ENCODE results near the gene ATXN7L2.

Gene ATXN7L2

DNA sequence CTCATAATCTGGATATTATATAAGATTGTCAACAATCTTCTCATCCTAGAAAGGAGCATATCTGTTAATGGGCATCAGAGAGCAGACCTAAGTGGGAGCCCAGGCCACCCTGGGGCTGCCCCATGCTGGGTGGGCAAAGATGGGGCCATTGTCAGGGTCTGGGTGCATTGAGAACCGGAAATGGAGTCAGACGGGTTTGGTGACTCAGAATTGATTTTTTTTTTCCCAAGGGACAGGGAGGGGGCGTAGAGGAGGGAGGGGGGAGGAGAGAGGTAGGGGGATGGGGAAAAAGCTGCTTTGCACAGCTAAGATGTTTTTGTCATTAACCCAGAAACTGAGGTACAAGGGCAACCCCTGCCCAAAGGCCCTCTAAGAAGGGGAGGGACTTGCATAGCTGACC, 1.3 kb downstream of the ATXN7L2 start:
- no peak for DNase-seq (ENCODE audit: low spot score)
- TF ChIP-seq, protein P1, sequence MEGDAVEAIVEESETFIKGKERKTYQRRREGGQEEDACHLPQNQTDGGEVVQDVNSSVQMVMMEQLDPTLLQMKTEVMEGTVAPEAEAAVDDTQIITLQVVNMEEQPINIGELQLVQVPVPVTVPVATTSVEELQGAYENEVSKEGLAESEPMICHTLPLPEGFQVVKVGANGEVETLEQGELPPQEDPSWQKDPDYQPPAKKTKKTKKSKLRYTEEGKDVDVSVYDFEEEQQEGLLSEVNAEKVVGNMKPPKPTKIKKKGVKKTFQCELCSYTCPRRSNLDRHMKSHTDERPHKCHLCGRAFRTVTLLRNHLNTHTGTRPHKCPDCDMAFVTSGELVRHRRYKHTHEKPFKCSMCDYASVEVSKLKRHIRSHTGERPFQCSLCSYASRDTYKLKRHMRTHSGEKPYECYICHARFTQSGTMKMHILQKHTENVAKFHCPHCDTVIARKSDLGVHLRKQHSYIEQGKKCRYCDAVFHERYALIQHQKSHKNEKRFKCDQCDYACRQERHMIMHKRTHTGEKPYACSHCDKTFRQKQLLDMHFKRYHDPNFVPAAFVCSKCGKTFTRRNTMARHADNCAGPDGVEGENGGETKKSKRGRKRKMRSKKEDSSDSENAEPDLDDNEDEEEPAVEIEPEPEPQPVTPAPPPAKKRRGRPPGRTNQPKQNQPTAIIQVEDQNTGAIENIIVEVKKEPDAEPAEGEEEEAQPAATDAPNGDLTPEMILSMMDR (IDR thresholded peaks at IDR 0.05; ENCODE audit: extremely low read depth, missing control alignments) = no peak

DNA sequence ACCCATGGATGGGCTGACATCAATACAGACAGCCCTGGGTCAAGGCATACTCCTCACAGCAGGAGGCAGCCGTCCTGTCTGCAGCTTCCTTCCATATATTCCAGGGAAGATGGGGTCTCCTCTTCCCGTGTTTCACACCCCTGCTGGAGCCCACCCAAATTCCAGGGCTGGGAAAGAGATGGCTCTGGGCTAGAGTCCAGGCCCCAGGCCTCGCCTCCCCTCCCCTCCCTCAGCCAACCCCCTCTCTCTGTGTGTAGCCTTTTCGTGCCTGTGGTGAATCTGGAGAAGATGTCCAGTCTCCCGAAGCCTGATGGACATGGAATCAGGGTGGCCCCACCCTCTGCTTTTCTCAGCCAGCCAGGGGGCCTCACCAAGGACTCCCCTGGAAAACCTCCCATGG, 3.6 kb downstream of the ATXN7L2 start:
- TF ChIP-seq, protein P1 (IDR thresholded peaks at IDR 0.05; ENCODE audit: extremely low read depth, missing control alignments) = no peak
- no peak for DNase-seq (ENCODE audit: low spot score)

DNA sequence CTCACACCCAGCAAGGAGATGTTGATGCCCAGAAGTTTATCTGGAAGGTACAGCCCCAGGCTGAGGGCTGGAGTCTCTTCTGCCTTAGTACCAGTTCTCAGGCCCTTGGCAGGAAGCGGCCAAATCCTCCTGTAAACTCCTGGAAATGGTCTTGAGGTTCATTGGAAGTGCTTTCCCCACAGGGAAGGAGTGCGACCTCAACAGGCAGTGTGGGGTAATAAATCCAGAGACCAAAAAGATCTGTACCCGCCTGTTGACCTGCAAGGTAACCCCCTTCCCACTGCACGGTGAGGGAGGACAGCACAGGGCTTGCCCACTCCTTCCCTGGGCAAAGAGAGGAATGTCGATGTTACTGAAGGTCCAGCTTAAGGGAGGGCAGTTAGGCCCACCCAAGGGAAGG, 4.5 kb downstream of the ATXN7L2 start:
- DNase-seq (ENCODE audit: low spot score) = no peak

DNA sequence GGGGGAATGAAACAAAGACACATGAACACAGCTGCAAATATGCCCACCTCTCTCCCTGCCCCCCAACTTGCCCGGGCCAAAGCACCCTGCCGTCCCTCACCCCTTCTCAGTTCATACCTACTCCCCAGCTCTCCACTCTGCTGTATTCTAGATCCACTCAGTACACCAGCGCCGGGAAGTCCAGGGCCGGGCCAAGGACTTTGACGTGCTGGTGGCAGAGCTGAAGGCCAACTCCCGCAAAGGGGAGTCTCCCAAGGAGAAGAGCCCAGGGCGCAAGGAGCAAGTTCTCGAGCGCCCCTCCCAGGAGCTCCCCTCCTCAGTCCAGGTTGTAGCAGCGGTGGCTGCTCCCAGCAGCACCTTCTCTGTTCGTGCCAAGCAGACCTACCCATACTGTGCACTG, 5.0 kb downstream of the ATXN7L2 start:
- no peak for DNase-seq (ENCODE audit: low spot score)
- TF ChIP-seq, protein P1 (IDR thresholded peaks at IDR 0.05; ENCODE audit: extremely low read depth, missing control alignments) = no peak

More for the DNA sequence above, 4.5 kb downstream of the ATXN7L2 start:
- TF ChIP-seq, protein P1 (IDR thresholded peaks at IDR 0.05; ENCODE audit: extremely low read depth, missing control alignments) = no peak

DNA sequence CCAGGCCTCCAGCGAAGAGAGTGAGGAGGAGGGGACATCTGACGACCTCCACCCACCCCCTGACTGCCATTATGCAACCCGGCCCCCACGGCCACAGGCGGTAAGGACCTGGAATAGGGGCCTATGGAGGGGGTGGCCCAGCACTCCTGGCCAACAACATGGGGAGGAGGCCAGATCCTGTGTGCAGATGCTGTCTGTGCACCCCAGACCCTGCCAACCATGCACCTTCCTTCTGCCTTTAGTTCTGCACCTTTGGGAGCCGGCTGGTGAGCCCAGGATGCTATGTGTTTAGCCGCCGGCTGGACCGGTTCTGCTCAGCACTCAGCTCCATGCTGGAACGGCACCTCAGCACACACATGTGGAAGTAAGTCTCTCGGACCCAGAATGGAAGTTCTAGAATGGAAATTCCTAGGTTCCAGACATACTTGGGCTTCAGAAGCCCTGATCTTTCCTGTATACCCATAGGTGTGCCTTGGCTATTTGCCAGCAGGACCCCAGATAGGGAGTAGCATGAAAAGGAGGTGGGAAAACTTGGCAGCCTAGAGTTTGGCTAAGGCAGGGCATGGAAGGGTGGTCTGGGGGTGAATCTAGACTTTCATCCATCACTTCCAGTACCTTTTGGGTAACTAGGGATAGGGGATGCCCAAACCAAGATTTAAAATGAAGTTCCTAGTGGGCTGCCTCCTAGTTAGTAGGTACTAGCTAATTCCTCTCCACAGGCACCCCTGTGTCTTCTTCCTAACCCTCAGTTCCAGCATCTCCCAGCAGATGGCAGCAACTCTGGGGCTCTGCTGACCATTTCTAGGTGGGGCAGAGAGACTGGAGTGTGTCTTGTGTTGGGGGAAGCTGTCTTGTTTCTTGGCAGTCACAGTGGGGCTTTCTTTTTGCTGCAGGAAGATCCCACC, 6.6 kb downstream of the ATXN7L2 start:
- DNase-seq (ENCODE audit: low spot score) = peak; percentile 75
- TF ChIP-seq, protein P1 (IDR thresholded peaks at IDR 0.05; ENCODE audit: extremely low read depth, missing control alignments) = peak; percentile 81

DNA sequence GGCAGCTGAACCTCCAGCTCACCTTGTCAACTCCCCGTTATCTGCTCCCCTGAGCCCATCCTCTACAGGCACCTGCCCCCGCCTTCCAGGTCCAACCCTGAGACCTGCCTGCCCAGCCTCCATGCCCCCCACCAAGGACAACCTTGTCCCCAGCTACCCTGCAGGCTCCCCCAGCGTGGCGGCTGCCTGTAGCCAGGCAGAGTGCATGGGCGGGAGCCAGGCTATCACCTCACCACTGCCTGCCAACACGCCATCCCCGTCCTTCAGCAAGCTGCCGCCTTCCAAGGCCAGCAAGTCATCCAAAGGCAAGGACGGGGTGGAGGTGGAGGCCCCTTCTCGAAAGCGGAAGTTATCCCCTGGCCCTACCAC, 7.2 kb downstream of the ATXN7L2 start:
- DNase-seq (ENCODE audit: low spot score) = no peak
- TF ChIP-seq, protein P1 (IDR thresholded peaks at IDR 0.05; ENCODE audit: extremely low read depth, missing control alignments) = no peak

DNA sequence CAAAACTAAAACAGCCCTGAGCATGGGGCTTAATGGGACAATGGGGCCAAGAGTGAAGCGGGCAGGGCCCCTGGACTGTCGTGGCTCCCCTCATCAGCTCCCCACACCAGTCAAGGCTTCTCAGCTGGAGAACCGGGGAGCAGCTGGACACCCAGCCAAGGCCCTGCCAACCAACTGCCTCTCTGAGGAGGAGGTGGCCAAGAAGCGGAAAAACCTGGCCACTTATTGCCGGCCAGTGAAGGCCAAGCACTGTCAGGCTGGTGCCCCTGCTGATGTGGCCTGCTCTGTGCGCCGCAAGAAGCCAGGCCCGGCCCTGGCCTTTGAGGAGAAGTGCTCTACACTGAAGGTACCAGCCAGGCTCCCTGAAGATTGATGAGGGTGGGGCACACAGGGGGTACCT, 7.7 kb downstream of the ATXN7L2 start:
- no peak for DNase-seq (ENCODE audit: low spot score)
- TF ChIP-seq, protein P1 (IDR thresholded peaks at IDR 0.05; ENCODE audit: extremely low read depth, missing control alignments) = no peak
